ENCODE data around the gene CES1. TPM values are rescaled to one million over a fixed set of nuclear protein-coding genes. Genes with fewer than 3 reads are reported as not detected.
"Not testable (repeated sequence)": the region's sequence is repeated elsewhere in the genome, so short reads cannot be mapped to it uniquely, and the experiment has no call there.

CES1 gene
- total RNA-seq, 4 donors from 2014 or later = 2.0 to 14.0 (median 5.5) TPM

DNA sequence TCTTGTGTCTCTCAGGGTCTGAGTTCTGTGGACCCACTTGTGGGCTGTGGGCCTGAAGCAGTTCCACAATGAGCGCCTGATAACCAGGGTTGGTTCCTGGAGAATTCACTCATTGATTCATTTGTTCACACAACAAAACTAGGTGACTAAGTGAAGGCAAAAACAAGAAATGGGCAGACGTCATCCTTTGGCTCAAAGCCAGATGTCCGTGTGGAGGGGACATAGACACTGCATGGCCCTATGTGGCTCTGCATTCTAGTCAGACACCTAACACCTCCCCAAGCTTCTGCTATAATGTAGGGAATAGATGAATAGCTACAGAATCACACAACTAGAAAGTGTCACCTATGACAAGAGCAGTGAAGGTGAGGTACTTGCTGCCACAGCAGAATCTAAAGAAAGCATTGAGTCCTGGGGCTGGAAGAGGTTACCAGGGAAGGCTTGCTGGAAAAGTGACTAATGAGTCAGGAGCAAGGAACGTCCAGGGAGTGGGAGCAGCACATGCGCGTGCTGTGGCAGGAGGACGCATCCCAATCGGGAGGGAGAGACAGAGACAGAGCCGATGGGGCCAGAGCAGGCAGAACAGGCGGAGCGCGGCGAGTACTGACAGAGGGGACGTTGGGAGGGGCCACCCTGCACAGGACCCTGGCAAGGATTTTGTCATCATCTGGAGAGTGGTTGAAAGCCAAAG is 58.9 kb downstream of the CES1 start:
- no peak overlapping the region for H3K4me3 ChIP-seq
- H3K27ac ChIP-seq = no peak overlapping the region
- no peaks in the 10 kb centered on the region for H3K27me3 ChIP-seq
- H3K36me3 ChIP-seq = no peaks in the 10 kb centered on the region
- H3K4me1 ChIP-seq = no peaks in the 10 kb centered on the region
- no peaks in the 10 kb centered on the region for H3K9me3 ChIP-seq
- no peak for TF ChIP-seq POLR2A (IDR thresholded peaks at IDR 0.05)
- TF ChIP-seq, protein P1, sequence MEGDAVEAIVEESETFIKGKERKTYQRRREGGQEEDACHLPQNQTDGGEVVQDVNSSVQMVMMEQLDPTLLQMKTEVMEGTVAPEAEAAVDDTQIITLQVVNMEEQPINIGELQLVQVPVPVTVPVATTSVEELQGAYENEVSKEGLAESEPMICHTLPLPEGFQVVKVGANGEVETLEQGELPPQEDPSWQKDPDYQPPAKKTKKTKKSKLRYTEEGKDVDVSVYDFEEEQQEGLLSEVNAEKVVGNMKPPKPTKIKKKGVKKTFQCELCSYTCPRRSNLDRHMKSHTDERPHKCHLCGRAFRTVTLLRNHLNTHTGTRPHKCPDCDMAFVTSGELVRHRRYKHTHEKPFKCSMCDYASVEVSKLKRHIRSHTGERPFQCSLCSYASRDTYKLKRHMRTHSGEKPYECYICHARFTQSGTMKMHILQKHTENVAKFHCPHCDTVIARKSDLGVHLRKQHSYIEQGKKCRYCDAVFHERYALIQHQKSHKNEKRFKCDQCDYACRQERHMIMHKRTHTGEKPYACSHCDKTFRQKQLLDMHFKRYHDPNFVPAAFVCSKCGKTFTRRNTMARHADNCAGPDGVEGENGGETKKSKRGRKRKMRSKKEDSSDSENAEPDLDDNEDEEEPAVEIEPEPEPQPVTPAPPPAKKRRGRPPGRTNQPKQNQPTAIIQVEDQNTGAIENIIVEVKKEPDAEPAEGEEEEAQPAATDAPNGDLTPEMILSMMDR (IDR thresholded peaks at IDR 0.05) = no peak
- DNase-seq = no peak

GRCh38 chr16:55765161-55765560 is 67.7 kb downstream of the CES1 start:
- Histone ChIP-seq H3K27ac (no peak overlapping the region), H3K4me3 (no peak overlapping the region), H3K9me3 (no peaks in the 10 kb centered on the region), H3K27me3 (no peaks in the 10 kb centered on the region), H3K4me1 (no peaks in the 10 kb centered on the region), H3K36me3 (no peaks in the 10 kb centered on the region)
- TF ChIP-seq POLR2A (IDR thresholded peaks at IDR 0.05) = no peak
- no peak for DNase-seq

GRCh38 chr16:55760310-55761001 is 72.4 kb downstream of the CES1 start:
- TF ChIP-seq POLR2A (IDR thresholded peaks at IDR 0.05) = no peak
- TF ChIP-seq, protein P1 (IDR thresholded peaks at IDR 0.05) = no peak
- H3K4me1 ChIP-seq = no peaks in the 10 kb centered on the region
- no peaks in the 10 kb centered on the region for H3K36me3 ChIP-seq
- H3K27ac ChIP-seq = no peak overlapping the region
- peak overlapping the region in 1 of 4 donors; percentile 19 for H3K4me3 ChIP-seq
- no peak for DNase-seq
- H3K27me3 ChIP-seq = no peaks in the 10 kb centered on the region
- H3K9me3 ChIP-seq = no peaks in the 10 kb centered on the region

GRCh38 chr16:55759965-55760309 is 73.0 kb downstream of the CES1 start:
- not testable (repeated sequence) for H3K27ac ChIP-seq, H3K4me3 ChIP-seq, DNase-seq, H3K27me3 ChIP-seq, H3K36me3 ChIP-seq, H3K4me1 ChIP-seq, H3K9me3 ChIP-seq

GRCh38 chr16:55757595-55758527 is 75.0 kb downstream of the CES1 start:
- not testable (repeated sequence) for H3K9me3 ChIP-seq, H3K27ac ChIP-seq, H3K4me1 ChIP-seq, H3K4me3 ChIP-seq, H3K36me3 ChIP-seq, H3K27me3 ChIP-seq, DNase-seq

DNA sequence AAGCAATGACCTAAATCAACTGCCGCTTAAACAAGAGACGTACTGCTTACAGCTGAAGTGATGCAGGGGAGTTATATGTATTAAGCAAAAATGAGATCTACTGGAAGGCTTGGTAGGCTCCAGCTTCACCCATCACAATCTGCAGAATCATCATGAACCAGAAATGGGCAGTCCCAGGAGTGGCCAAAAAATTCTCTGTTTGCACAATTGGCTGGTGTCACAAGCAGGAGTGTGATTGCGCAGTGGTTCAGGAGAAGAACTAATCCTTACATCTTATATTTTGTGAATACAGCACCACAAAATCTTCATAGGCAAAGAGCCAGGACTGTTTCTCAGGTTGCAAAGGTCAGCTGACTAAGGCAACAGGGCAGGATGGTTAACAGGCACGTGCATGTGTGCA is 75.9 kb downstream of the CES1 start:
- Histone ChIP-seq H3K4me3 (no peak overlapping the region), H3K36me3 (no peaks in the 10 kb centered on the region), H3K27me3 (no peaks in the 10 kb centered on the region), H3K27ac (no peak overlapping the region), H3K4me1 (no peaks in the 10 kb centered on the region), H3K9me3 (peaks cover 0 to 8% (median 0%) of the 10 kb centered on the region in 4 donors)
- no peak for DNase-seq
- TF ChIP-seq, protein P1 (IDR thresholded peaks at IDR 0.05) = no peak
- TF ChIP-seq POLR2A (IDR thresholded peaks at IDR 0.05) = no peak

DNA sequence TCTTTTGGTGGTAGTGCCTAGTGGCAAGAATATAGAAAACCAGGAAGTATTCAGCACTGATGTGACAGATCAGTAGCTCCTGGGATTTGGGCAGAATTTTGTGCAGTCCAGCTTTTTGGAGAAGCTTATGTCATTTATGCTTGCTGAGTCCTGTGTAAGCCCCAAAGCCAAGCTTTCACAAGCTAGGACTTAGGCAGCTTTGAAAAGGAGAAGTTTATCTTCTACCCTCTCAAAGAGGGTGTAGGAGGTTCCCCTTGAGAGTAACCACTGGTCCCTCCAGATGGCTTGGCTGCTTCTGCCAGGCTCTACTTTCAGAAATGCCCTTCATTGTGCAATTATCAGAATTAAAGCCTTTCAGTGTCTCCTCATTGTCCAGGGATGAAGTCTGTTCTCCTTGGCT is 78.8 kb downstream of the CES1 start:
- Histone ChIP-seq H3K36me3 (no peaks in the 10 kb centered on the region), H3K4me1 (no peaks in the 10 kb centered on the region), H3K9me3 (peaks cover 0 to 8% (median 0%) of the 10 kb centered on the region in 4 donors), H3K4me3 (no peak overlapping the region), H3K27me3 (no peaks in the 10 kb centered on the region), H3K27ac (no peak overlapping the region)
- DNase-seq = no peak
- TF ChIP-seq, protein P1 (IDR thresholded peaks at IDR 0.05) = no peak
- no peak for TF ChIP-seq POLR2A (IDR thresholded peaks at IDR 0.05)

DNA sequence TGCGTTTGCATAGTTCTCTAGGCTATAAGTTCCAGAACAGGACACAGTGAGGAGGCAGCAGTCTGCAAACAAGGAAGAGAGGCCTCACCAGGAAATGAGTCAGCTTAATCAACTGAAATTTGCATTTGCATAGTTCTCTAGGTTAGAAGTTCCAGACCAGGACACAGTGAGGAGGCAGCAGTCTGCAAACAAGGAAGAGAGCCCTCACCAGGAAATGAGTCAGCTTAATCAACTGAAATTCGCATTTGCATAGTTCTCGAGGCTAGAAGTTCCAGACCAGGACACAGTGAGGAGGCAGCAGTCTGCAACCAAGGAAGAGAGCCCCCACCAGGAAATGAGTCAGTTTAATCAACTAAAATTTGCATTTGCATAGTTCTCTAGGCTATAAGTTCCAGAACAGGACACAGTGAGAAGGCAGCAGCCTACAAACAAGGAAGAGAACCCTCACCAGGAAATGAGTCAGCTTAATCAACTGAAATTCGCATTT is 79.7 kb downstream of the CES1 start:
- not testable (repeated sequence) for H3K4me3 ChIP-seq, DNase-seq, H3K9me3 ChIP-seq, H3K36me3 ChIP-seq, H3K4me1 ChIP-seq, H3K27me3 ChIP-seq
- H3K27ac ChIP-seq = peak overlapping the region in 1 of 4 donors; percentile 17

Data from Peyer's patch (tissue), 4 donors.